Thyroid gland (tissue), 4 donors: ENCODE results near the gene DAPP1. TPM values are rescaled to one million over a fixed set of nuclear protein-coding genes. Genes with fewer than 3 reads are reported as not detected.

Experiments
- DNase-seq, 2 donors: peaks; one replicate each; pipeline ENCODE4 v3.0.0-alpha.2; 2019
- H3K27ac ChIP-seq, 3 donors: fragments of 200-600 bp; sonication (generic); 1 replicate in 2 of 3; 2 replicates in 1 of 3; pipeline ENCODE4 v1.5.1; 2016 to 2019; ENCODE audit warnings: mild to moderate bottlenecking in 1 of 3, moderate library complexity in 1 of 3
- H3K27me3 ChIP-seq: fragments of 200-600 bp; sonication (generic); one replicate; pipeline ENCODE4 v1.5.1; 2019
- H3K36me3 ChIP-seq, 2 donors: fragments of 200-600 bp; sonication (generic); one replicate each; pipeline ENCODE4 v1.5.1; 2016 to 2019
- H3K4me1 ChIP-seq, 2 donors: fragments of 200-600 bp; sonication (generic); one replicate each; pipeline ENCODE4 v1.5.1; 2017 to 2019
- H3K4me3 ChIP-seq, 3 donors: fragments of 200-600 bp; sonication (generic); replicated peaks in 1 of 3; 1 replicate in 2 of 3; 2 replicates in 1 of 3; pipeline ENCODE4 v1.5.1; 2016; ENCODE audit warnings: mild to moderate bottlenecking in 1 of 3
- H3K9me3 ChIP-seq: fragments of 200-600 bp; sonication (generic); one replicate; pipeline ENCODE4 v1.5.1; 2017
- POLR2A ChIP-seq, 2 donors: fragments of 450-650 bp; IDR thresholded peaks; one replicate each; pipeline ENCODE4 v1.6.1; 2017; ENCODE audit warnings: antibody characterized with exemption in 2 of 2, mild to moderate bottlenecking in 2 of 2, moderate library complexity in 1 of 2
- WGBS, 2 donors: methylation state at CpG; one replicate each; pipeline ENCODE4 v1.1.5; 2017; 5-methylcytosine and 5-hydroxymethylcytosine counted together
- intact Hi-C: fragments of 100-400 bp; cut with DNase I; formaldehyde crosslinking; loops from one replicate; pipeline ENCODE4 v1.15.1; 2023
- total RNA-seq, 4 donors: library from RNA; depleted of rRNA; stranded (reverse); fragments of >200 nt; gene quantifications; one replicate each; pipeline ENCODE4 v1.2.3, GENCODE V29; 2016
- TF ChIP-seq, protein P1 (sequence below), 6 experiments: fragments of 200-600 bp in 3 of 6; fragments of 450-650 bp in 3 of 6; sonication (generic) in 3 of 6; IDR thresholded peaks; one replicate each; pipeline ENCODE4 v1.5.1; 2016 to 2019; ENCODE audit warnings: antibody characterized with exemption in 6 of 6, mild to moderate bottlenecking in 2 of 6, inconsistent platforms in 1 of 6, moderate library complexity in 1 of 6

DAPP1 gene
- total RNA-seq, 4 donors from 2014 or later = 0.33 to 1.5 (median 0.70) TPM

DNA sequence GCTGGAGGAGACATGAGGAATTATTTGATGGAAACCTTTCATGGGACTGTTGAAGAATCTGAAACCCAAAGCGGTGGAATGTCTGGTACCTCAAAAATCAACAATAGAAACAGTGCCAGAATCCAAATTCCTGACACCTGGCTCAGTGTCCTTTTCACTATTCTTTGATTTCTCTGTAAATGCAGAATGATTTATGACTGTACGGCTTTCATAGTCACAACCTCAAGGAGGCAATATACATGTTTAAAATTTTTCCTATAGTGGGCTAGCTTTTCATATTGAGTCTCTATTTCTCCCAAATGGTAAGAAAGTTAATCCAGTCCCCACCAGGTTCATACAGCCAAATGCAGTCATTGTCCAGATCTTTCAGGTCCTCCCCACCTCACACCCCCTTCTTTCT lies 19.3 kb downstream of the DAPP1 start:
- no peak for DNase-seq
- Histone ChIP-seq H3K9me3 (no peaks in the 10 kb centered on the region), H3K4me1 (no peaks in the 10 kb centered on the region), H3K4me3 (no peak overlapping the region), H3K36me3 (no peaks in the 10 kb centered on the region), H3K27ac (no peak overlapping the region), H3K27me3 (no peaks in the 10 kb centered on the region)
- WGBS, 2 donors = 75 to 94% methylated on average over 2 of the region's 2 CpGs
- intact Hi-C loops = no loop called here
- no peak for TF ChIP-seq POLR2A (IDR thresholded peaks at IDR 0.05)
- TF ChIP-seq, protein P1, sequence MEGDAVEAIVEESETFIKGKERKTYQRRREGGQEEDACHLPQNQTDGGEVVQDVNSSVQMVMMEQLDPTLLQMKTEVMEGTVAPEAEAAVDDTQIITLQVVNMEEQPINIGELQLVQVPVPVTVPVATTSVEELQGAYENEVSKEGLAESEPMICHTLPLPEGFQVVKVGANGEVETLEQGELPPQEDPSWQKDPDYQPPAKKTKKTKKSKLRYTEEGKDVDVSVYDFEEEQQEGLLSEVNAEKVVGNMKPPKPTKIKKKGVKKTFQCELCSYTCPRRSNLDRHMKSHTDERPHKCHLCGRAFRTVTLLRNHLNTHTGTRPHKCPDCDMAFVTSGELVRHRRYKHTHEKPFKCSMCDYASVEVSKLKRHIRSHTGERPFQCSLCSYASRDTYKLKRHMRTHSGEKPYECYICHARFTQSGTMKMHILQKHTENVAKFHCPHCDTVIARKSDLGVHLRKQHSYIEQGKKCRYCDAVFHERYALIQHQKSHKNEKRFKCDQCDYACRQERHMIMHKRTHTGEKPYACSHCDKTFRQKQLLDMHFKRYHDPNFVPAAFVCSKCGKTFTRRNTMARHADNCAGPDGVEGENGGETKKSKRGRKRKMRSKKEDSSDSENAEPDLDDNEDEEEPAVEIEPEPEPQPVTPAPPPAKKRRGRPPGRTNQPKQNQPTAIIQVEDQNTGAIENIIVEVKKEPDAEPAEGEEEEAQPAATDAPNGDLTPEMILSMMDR (IDR thresholded peaks at IDR 0.05) = no peak

DNA sequence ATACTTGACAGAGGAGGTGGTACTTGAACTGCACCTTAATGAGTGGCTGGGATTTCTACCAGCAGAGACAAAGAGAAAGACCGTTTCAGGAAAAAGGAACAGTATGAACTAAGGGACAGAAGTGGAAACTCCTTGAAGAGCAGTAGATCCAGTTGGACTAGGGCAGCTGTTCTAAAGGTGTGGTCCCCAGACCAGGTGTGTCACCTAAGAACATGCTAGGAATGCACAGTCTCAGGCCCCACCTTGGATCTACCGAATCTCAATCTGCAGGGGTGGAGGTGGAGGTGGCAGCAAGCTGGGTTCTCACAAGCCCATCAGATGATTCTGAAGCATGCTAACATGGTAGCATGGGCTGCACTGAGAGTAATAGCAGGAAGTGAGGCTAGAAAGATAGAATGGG lies 22.3 kb downstream of the DAPP1 start:
- Histone ChIP-seq H3K27ac (no peak overlapping the region), H3K27me3 (no peaks in the 10 kb centered on the region), H3K4me1 (no peaks in the 10 kb centered on the region), H3K4me3 (no peak overlapping the region), H3K9me3 (no peaks in the 10 kb centered on the region), H3K36me3 (no peaks in the 10 kb centered on the region)
- intact Hi-C loops = no loop called here
- 54 to 58% methylated on average over 2 of the region's 2 CpGs for WGBS, 2 donors
- no peak for DNase-seq
- no peak for TF ChIP-seq POLR2A (IDR thresholded peaks at IDR 0.05)
- TF ChIP-seq, protein P1 (IDR thresholded peaks at IDR 0.05) = no peak

DNA sequence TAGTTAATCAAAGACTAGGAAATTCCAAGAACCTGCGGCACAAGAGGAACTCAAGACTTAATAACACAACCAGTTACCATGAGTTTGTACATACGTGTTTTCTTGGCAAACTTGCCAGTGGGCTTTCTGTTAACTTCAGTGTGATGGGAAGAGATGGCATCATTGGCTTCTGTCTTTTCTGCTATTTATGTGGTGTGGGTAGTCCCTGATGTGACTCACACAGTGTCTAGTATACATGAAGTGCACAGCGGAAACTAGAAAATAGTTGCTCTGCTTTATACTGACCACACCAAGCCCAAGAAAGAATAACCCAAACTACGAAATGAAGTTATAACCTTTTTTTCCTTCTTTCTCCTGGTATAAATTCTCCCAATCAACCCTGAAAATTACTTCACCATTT lies 24.5 kb downstream of the DAPP1 start:
- no peak for DNase-seq
- Histone ChIP-seq H3K4me1 (no peaks in the 10 kb centered on the region), H3K27me3 (no peaks in the 10 kb centered on the region), H3K36me3 (no peaks in the 10 kb centered on the region), H3K27ac (no peak overlapping the region), H3K4me3 (no peak overlapping the region), H3K9me3 (no peaks in the 10 kb centered on the region)
- no peak for TF ChIP-seq POLR2A (IDR thresholded peaks at IDR 0.05)
- TF ChIP-seq, protein P1 (IDR thresholded peaks at IDR 0.05) = no peak
- WGBS, 2 donors = 92% methylated on average over 4 of the region's 4 CpGs
- intact Hi-C loops = no loop called here

DNA sequence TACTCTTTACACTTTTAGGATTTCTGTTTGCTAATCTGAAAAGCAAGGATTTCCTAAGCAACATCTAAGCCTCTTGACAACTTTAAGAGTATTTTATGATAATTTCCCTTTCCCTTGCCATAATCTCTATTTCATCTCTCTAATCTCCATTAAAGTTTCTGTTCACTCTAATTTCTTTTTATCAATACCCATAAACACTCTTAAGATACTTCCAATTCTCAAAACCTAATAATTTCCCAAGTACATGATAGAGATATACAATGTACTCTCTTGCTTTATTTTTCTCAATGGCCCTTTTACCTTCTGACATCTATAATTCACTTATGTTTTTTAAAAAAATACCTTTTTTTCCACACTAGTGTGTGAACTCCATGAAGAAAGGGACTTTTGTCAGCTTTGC lies 26.8 kb downstream of the DAPP1 start:
- H3K4me1 ChIP-seq = no peaks in the 10 kb centered on the region
- TF ChIP-seq POLR2A (IDR thresholded peaks at IDR 0.05) = no peak
- TF ChIP-seq, protein P1 (IDR thresholded peaks at IDR 0.05) = no peak
- intact Hi-C loops = no loop called here
- no peak for DNase-seq
- H3K27ac ChIP-seq = no peak overlapping the region
- no peaks in the 10 kb centered on the region for H3K36me3 ChIP-seq
- no peaks in the 10 kb centered on the region for H3K9me3 ChIP-seq
- no peaks in the 10 kb centered on the region for H3K27me3 ChIP-seq
- H3K4me3 ChIP-seq = no peak overlapping the region

DNA sequence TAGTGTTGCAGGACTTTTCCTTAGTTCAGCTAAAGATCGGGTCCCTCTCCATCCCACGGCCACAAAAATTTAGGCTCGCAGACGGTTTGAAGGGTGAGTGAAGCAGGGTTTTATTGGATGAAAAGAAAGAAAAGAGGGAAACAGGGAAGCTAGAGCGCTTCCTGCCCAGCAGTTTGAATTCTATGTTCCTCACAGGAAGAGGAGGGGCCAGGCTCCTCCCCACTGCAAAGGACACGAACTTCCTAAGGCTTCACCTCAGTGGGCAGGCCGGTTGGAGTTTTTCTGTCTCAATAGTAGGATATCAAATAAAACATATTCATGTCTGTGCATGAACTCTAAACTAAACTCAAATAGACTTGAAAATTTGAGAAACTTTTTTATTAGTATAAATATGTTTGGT lies 27.4 kb downstream of the DAPP1 start:
- H3K4me1 ChIP-seq = no peaks in the 10 kb centered on the region
- H3K27me3 ChIP-seq = no peaks in the 10 kb centered on the region
- intact Hi-C loops = no loop called here
- H3K27ac ChIP-seq = no peak overlapping the region
- no peak for DNase-seq
- WGBS, 2 donors = 87 to 89% methylated on average over 7 of the region's 7 CpGs
- H3K36me3 ChIP-seq = no peaks in the 10 kb centered on the region
- no peak for TF ChIP-seq POLR2A (IDR thresholded peaks at IDR 0.05)
- TF ChIP-seq, protein P1 (IDR thresholded peaks at IDR 0.05) = no peak
- no peaks in the 10 kb centered on the region for H3K9me3 ChIP-seq
- no peak overlapping the region for H3K4me3 ChIP-seq
